OCI-LY7 (cell line): ENCODE results near the gene VIP.

Experiments
- EZH2phosphoT487 ChIP-seq: fragments of 200-600 bp; sonication (generic); IDR thresholded peaks from 2 replicates; pipeline ENCODE4 v1.6.1; 2018; ENCODE audit warnings: low read depth, borderline replicate concordance, mild to moderate bottlenecking, mixed run types, antibody characterized with exemption, low read length, moderate library complexity, mixed read lengths
- TF ChIP-seq, protein P1 (sequence below): fragments of 200-600 bp; sonication (generic); conservative IDR thresholded peaks from 2 replicates; pipeline ENCODE4 v1.5.1; 2014; ENCODE audit warnings: mild to moderate bottlenecking, antibody characterized with exemption, low read length, moderate library complexity, mixed read lengths

DNA sequence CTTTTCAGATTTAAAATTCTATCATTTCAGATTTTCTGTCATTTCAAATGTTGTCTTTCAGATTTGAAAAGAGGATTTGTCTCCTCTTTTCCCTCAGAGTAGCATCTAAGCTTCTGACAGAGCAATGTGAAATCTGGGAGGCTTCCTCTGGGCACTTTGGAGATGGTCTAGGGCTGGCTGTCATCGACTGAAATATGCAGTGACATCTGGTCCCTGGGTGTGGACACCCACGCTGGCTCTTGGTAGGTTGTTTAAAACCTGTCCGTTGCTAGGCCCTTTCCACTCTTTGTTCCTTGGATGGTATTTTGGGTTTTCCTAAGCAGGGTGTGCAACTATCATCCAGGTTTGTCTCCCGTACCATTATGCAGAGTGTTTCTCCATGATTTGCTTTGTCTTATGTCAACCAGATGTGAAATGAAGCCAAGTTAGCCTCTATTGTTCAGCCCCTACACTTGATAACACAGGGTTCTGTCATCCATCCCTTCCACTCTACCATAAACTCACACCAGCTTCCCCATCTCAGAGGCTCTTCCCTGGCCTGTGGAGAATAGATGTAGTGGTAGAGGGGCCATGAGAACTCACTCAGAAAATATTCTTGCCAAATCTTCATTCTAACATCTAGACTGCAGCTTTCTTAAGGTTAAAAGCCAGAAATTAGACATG lies 5.0 kb upstream of the VIP start:
- TF ChIP-seq, protein P1, sequence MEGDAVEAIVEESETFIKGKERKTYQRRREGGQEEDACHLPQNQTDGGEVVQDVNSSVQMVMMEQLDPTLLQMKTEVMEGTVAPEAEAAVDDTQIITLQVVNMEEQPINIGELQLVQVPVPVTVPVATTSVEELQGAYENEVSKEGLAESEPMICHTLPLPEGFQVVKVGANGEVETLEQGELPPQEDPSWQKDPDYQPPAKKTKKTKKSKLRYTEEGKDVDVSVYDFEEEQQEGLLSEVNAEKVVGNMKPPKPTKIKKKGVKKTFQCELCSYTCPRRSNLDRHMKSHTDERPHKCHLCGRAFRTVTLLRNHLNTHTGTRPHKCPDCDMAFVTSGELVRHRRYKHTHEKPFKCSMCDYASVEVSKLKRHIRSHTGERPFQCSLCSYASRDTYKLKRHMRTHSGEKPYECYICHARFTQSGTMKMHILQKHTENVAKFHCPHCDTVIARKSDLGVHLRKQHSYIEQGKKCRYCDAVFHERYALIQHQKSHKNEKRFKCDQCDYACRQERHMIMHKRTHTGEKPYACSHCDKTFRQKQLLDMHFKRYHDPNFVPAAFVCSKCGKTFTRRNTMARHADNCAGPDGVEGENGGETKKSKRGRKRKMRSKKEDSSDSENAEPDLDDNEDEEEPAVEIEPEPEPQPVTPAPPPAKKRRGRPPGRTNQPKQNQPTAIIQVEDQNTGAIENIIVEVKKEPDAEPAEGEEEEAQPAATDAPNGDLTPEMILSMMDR, result no peak
- TF ChIP-seq EZH2phosphoT487, result no peak
